Neuronal stem cell (in vitro differentiated cells): ENCODE data around the gene COX7A2.

ENCODE experiments used
- DNase-seq: peaks from one replicate; pipeline ENCODE4 v3.0.0-alpha.2; 2013; ENCODE audit warnings: low spot score
- H2AFZ ChIP-seq: one replicate; pipeline ENCODE4 v1.6.1; 2013; ENCODE audit warnings: mild to moderate bottlenecking, low read length, inconsistent platforms
- H2AK5ac ChIP-seq: 2 replicates; pipeline ENCODE4 v1.6.1; 2013; ENCODE audit warnings: low read depth, mild to moderate bottlenecking, inconsistent platforms, low read length, moderate library complexity, mixed read lengths
- H2BK120ac ChIP-seq: 2 replicates; pipeline ENCODE4 v1.6.1; 2013; ENCODE audit warnings: low read depth, mild to moderate bottlenecking, inconsistent platforms, low read length, moderate library complexity, mixed read lengths
- H2BK12ac ChIP-seq: one replicate; pipeline ENCODE4 v1.6.1; 2013; ENCODE audit warnings: low read length, inconsistent platforms
- H2BK15ac ChIP-seq: 2 replicates; pipeline ENCODE4 v1.6.1; 2013; ENCODE audit warnings: mild to moderate bottlenecking, low read length, inconsistent platforms, mixed read lengths
- H2BK5ac ChIP-seq: one replicate; pipeline ENCODE4 v1.6.1; 2013; ENCODE audit warnings: inconsistent platforms, mild to moderate bottlenecking, low read length, moderate library complexity
- H3K14ac ChIP-seq: one replicate; pipeline ENCODE4 v1.6.1; 2013; ENCODE audit warnings: low read length, inconsistent platforms
- H3K18ac ChIP-seq: 2 replicates; pipeline ENCODE4 v1.6.1; 2013; ENCODE audit warnings: low read length, inconsistent platforms
- H3K23ac ChIP-seq: 2 replicates; pipeline ENCODE4 v1.6.1; 2013; ENCODE audit warnings: low read depth, mild to moderate bottlenecking, mixed read lengths, low read length, inconsistent platforms; ENCODE audit not compliant: poor library complexity
- H3K27ac ChIP-seq: replicated peaks from 3 replicates; pipeline ENCODE4 v1.5.1; 2013; ENCODE audit warnings: low read length, inconsistent platforms
- H3K27me3 ChIP-seq, 3 experiments: 2 replicates each; pipeline ENCODE4 v1.6.1; 2013; ENCODE audit warnings: low read length in 3 of 3, mild to moderate bottlenecking in 2 of 3, inconsistent platforms in 1 of 3, low read depth in 1 of 3, mixed read lengths in 1 of 3, moderate library complexity in 1 of 3; ENCODE audit not compliant: control insufficient read depth in 3 of 3, insufficient read depth in 3 of 3
- H3K36me3 ChIP-seq, 2 donors: replicated peaks in 1 of 2; 2 replicates each; pipeline ENCODE4 v1.6.1; 2013; ENCODE audit warnings: low read length in 2 of 2; ENCODE audit not compliant: control insufficient read depth in 2 of 2, insufficient read depth in 2 of 2
- H3K4ac ChIP-seq: 2 replicates; pipeline ENCODE4 v1.6.1; 2013; ENCODE audit warnings: inconsistent platforms, mild to moderate bottlenecking, low read length, moderate library complexity
- H3K4me1 ChIP-seq, 2 donors: 1 replicate in 1 of 2; 2 replicates in 1 of 2; pipeline ENCODE4 v1.6.1; 2013; ENCODE audit warnings: low read length in 2 of 2, low read depth in 1 of 2; ENCODE audit not compliant: control insufficient read depth in 2 of 2, insufficient read depth in 1 of 2
- H3K4me2 ChIP-seq: one replicate; pipeline ENCODE4 v1.6.1; 2013; ENCODE audit warnings: mild to moderate bottlenecking, low read length, inconsistent platforms; ENCODE audit not compliant: insufficient read depth, poor library complexity, severe bottlenecking
- H3K4me3 ChIP-seq, 2 donors: 2 replicates each; pipeline ENCODE4 v1.5.1; 2013; ENCODE audit warnings: low read length in 2 of 2, mild to moderate bottlenecking in 2 of 2, inconsistent platforms in 1 of 2, moderate library complexity in 1 of 2
- H3K79me1 ChIP-seq: one replicate; pipeline ENCODE4 v1.6.1; 2013; ENCODE audit warnings: low read depth, mild to moderate bottlenecking, inconsistent platforms, low read length, moderate library complexity
- H3K9ac ChIP-seq: one replicate; pipeline ENCODE4 v1.6.1; 2013; ENCODE audit warnings: mild to moderate bottlenecking, low read depth, low read length, inconsistent platforms; ENCODE audit not compliant: poor library complexity
- H3K9me3 ChIP-seq, 2 donors: replicated peaks in 1 of 2; 2 replicates each; pipeline versions ENCODE3 to v1.6.1; 2013; ENCODE audit warnings: low read length in 2 of 2, mild to moderate bottlenecking in 2 of 2, inconsistent platforms in 1 of 2, low read depth in 1 of 2, mixed read lengths in 1 of 2, moderate library complexity in 1 of 2; ENCODE audit not compliant: control insufficient read depth in 2 of 2, insufficient read depth in 1 of 2
- H4K8ac ChIP-seq: one replicate; pipeline ENCODE4 v1.6.1; 2013; ENCODE audit warnings: low read depth, mild to moderate bottlenecking, inconsistent platforms, low read length, moderate library complexity
- H4K91ac ChIP-seq: one replicate; pipeline ENCODE4 v1.6.1; 2013; ENCODE audit warnings: low read length, low read depth, mild to moderate bottlenecking, inconsistent platforms; ENCODE audit not compliant: poor library complexity
- WGBS, 2 donors: extraction: QIAGEN DNeasy Blood & Tissue Kit; methylation state at CpG; one replicate each; pipeline ENCODE4 v1.1.7; 2013; ENCODE audit warnings: missing lambda C conversion rate in 2 of 2, mixed read lengths in 1 of 2; ENCODE audit not compliant: insufficient read length in 2 of 2, insufficient replicate concordance in 1 of 2; ENCODE audit errors: extremely low coverage in 2 of 2; 5-methylcytosine and 5-hydroxymethylcytosine counted together

The COX7A2 gene

DNA sequence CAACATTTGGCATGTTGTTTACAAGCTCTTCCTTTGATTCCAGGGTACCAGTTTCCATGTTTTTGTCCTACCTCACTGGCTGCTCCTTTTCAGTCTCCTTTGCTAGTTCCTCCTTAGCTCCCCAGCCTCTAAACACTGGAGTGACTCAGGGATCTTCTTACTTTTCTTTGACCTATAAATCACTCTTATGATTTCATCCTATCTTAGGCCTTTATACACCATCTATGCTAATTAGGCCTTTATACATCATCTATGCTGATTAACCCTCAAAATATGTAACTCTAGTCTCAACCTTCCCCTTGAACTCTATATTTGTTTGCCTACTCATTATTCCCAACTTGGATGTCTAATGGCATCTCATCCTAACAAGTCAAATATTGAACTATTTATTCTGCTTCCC lies 31.5 kb upstream of the COX7A2 start:
- Histone ChIP-seq H2BK12ac (no peak overlapping the region), H2BK120ac (no peak overlapping the region), H2AK5ac (no peak overlapping the region), H3K4ac (no peak overlapping the region), H3K23ac (no peak overlapping the region), H4K91ac (no peak overlapping the region), H2AFZ (no peak overlapping the region), H4K8ac (no peak overlapping the region), H3K18ac (no peak overlapping the region), H3K4me1 (peaks cover 0 to 5% of the 10 kb centered on the region in 2 donors), H3K9me3 (peaks cover 7 to 38% of the 10 kb centered on the region in 2 donors), H3K36me3 (peaks cover 7 to 49% of the 10 kb centered on the region in 2 donors), H3K27ac (no peak overlapping the region), H2BK5ac (no peak overlapping the region), H3K4me2 (no peak overlapping the region), H3K14ac (no peak overlapping the region), H3K79me1 (peaks cover 2% of the 10 kb centered on the region), H3K4me3 (no peak overlapping the region), H3K9ac (no peak overlapping the region), H3K27me3 (no peaks in the 10 kb centered on the region), H2BK15ac (no peak overlapping the region)
- no peak for DNase-seq

DNA sequence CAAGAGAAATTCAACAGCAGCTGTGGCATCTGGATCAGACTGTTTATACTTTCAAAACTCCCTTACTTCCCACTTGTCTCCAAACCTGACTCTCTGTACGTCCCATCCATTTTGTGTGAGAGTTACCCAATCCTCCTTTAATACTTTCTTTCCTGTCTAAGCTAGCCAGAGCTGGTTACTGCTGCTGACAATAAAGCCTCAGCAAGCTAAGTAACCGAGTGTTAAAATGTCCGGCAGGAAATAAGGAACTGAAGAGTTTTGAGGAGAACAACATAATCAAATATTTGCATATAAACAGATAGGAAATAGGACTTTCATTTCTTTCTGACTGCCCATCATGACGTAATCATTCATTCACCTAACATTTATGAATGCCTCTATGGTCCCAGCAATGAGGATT lies 29.4 kb upstream of the COX7A2 start:
- Histone ChIP-seq H2AK5ac (no peak overlapping the region), H3K18ac (no peak overlapping the region), H3K14ac (no peak overlapping the region), H2AFZ (no peak overlapping the region), H2BK15ac (no peak overlapping the region), H2BK120ac (no peak overlapping the region), H3K27ac (no peak overlapping the region), H4K8ac (no peak overlapping the region), H3K27me3 (no peaks in the 10 kb centered on the region), H3K4me1 (peaks cover 3 to 6% of the 10 kb centered on the region in 2 donors), H3K4me3 (no peak overlapping the region), H2BK12ac (no peak overlapping the region), H3K23ac (no peak overlapping the region), H3K36me3 (peaks cover 10 to 52% of the 10 kb centered on the region in 2 donors), H3K4ac (no peak overlapping the region), H2BK5ac (no peak overlapping the region), H3K4me2 (no peak overlapping the region), H3K9ac (no peak overlapping the region), H3K9me3 (peaks cover 7 to 39% of the 10 kb centered on the region in 2 donors), H3K79me1 (peaks cover 2% of the 10 kb centered on the region), H4K91ac (no peak overlapping the region)
- DNase-seq: no peak
- WGBS, 2 donors: no CpG with 5 or more reads among the region's 4 CpGs

DNA sequence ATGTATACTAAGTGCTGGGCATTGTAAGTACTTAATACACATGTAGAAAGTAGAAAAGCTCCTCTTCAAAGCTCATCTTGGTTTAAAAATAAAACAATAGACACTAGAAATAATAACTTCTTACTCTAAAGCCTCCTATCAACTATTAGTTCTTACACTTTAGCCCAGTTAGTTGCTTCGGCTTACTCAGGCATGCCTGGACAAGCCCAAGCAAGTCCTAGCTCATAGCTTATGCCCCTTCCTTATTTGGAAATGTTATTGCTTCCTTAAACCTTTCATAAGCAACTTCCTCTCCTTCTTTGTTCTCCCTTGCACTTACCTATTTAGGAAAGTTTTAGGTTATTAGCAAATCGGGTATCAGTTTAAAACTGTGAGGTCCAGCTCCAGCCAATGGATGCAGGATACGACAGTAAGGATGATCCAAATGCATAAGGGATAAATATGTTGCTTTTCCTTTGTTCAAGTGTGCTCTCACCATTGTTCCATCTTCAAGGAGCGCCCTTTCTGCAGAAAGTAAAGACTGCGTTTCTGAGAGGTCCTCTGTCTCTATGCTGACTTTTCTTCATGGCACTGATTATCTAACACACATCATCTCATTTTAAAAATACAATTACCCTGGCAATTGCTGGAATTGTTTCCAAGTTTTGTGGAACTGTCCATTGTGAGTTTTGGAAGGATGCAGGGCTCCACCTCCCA lies 28.7 kb upstream of the COX7A2 start:
- H3K27ac ChIP-seq: no peak overlapping the region
- no peak overlapping the region for H3K4me3 ChIP-seq

DNA sequence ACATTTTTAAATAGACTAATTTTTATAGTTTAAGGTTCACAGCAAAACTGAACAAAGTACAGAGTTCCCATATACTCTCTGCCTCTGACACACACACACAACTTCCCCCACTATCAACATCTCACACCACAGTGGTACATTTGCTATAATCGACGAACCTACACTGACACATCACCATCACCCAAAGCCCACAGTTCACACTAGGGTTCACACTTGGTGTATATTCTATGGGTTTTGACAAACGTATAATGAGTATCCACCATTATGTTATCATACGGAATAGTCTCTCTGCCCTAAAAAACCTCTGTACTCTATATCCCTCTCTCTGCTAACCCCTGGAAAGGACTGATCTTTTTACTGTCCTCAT lies 25.4 kb upstream of the COX7A2 start:
- Histone ChIP-seq H3K18ac (no peak overlapping the region), H2BK15ac (no peak overlapping the region), H3K9ac (no peak overlapping the region), H3K9me3 (peaks cover 7 to 34% of the 10 kb centered on the region in 2 donors), H2BK12ac (no peak overlapping the region), H2AFZ (no peak overlapping the region), H2BK120ac (no peak overlapping the region), H3K27ac (no peak overlapping the region), H3K23ac (no peak overlapping the region), H3K79me1 (no peaks in the 10 kb centered on the region), H3K4ac (no peak overlapping the region), H2BK5ac (no peak overlapping the region), H4K91ac (no peak overlapping the region), H3K4me1 (peaks cover 3 to 4% of the 10 kb centered on the region in 2 donors), H3K36me3 (peaks cover 10 to 56% of the 10 kb centered on the region in 2 donors), H3K27me3 (no peaks in the 10 kb centered on the region), H3K4me2 (no peak overlapping the region), H3K14ac (no peak overlapping the region), H2AK5ac (no peak overlapping the region), H4K8ac (no peak overlapping the region), H3K4me3 (no peak overlapping the region)
- no CpG with 5 or more reads among the region's 4 CpGs for WGBS, 2 donors
- no peak for DNase-seq

More for the DNA sequence above, 28.7 kb upstream of the COX7A2 start:
- no peak overlapping the region for H3K14ac ChIP-seq
- H2AK5ac ChIP-seq: no peak overlapping the region
- H2BK120ac ChIP-seq: no peak overlapping the region
- WGBS, 2 donors: no CpG with 5 or more reads among the region's 5 CpGs
- H2BK15ac ChIP-seq: no peak overlapping the region
- H2AFZ ChIP-seq: no peak overlapping the region
- H3K27me3 ChIP-seq: no peaks in the 10 kb centered on the region
- H4K91ac ChIP-seq: no peak overlapping the region
- no peak for DNase-seq
- H2BK5ac ChIP-seq: no peak overlapping the region
- H4K8ac ChIP-seq: no peak overlapping the region
- no peak overlapping the region for H3K4me2 ChIP-seq
- H3K4me1 ChIP-seq: peaks cover 3 to 4% of the 10 kb centered on the region in 2 donors
- peaks cover 10 to 52% of the 10 kb centered on the region in 2 donors for H3K36me3 ChIP-seq
- no peak overlapping the region for H3K23ac ChIP-seq
- H3K79me1 ChIP-seq: no peaks in the 10 kb centered on the region
- H3K18ac ChIP-seq: no peak overlapping the region
- H2BK12ac ChIP-seq: no peak overlapping the region
- peaks cover 7 to 39% of the 10 kb centered on the region in 2 donors for H3K9me3 ChIP-seq
- no peak overlapping the region for H3K9ac ChIP-seq
- no peak overlapping the region for H3K4ac ChIP-seq
